ENCODE results near the gene ERG.

ERG gene

GRCh38 chr21:38444691-38445090, 53.6 kb downstream of the ERG start:
- Mint-ChIP-seq H3K9me3 (no peaks in the 10 kb centered on the region), H3K36me3 (ENCODE audit: low read depth) (no peaks in the 10 kb centered on the region), H3K27me3 (peaks cover 4% of the 10 kb centered on the region), H3K4me1 (peaks cover 2% of the 10 kb centered on the region), H3K27ac (no peak overlapping the region), H3K4me3 (no peak overlapping the region)
- DNase-seq: no peak
- no peak for ATAC-seq

GRCh38 chr21:38443110-38443509, 55.2 kb downstream of the ERG start:
- no peaks in the 10 kb centered on the region for H3K36me3 Mint-ChIP-seq (ENCODE audit: low read depth)
- H3K27me3 Mint-ChIP-seq: peaks cover 4% of the 10 kb centered on the region
- no peak overlapping the region for H3K4me3 Mint-ChIP-seq
- DNase-seq: no peak
- H3K27ac Mint-ChIP-seq: no peak overlapping the region
- no peak for ATAC-seq
- no peaks in the 10 kb centered on the region for H3K9me3 Mint-ChIP-seq
- peaks cover 2% of the 10 kb centered on the region for H3K4me1 Mint-ChIP-seq

GRCh38 chr21:38441153-38441552, 57.1 kb downstream of the ERG start:
- no peak for DNase-seq
- Mint-ChIP-seq H3K4me1 (peaks cover 2% of the 10 kb centered on the region), H3K36me3 (ENCODE audit: low read depth) (no peaks in the 10 kb centered on the region), H3K9me3 (no peaks in the 10 kb centered on the region), H3K27me3 (peaks cover 4% of the 10 kb centered on the region), H3K4me3 (no peak overlapping the region), H3K27ac (no peak overlapping the region)
- ATAC-seq: no peak

- peaks cover 4% of the 10 kb centered on the region for H3K27me3 Mint-ChIP-seq
- no peaks in the 10 kb centered on the region for H3K36me3 Mint-ChIP-seq (ENCODE audit: low read depth)
- H3K9me3 Mint-ChIP-seq: no peaks in the 10 kb centered on the region
- ATAC-seq (no peak), DNase-seq (no peak)
- H3K27ac Mint-ChIP-seq: no peak overlapping the region
- peaks cover 2% of the 10 kb centered on the region for H3K4me1 Mint-ChIP-seq
- H3K4me3 Mint-ChIP-seq: no peak overlapping the region
Observed at GRCh38 chr21:38440746-38441145, 57.5 kb downstream of the ERG start.

GRCh38 chr21:38439957-38440356, 58.3 kb downstream of the ERG start:
- no peak for DNase-seq
- Mint-ChIP-seq H3K36me3 (ENCODE audit: low read depth) (no peaks in the 10 kb centered on the region), H3K4me3 (no peak overlapping the region), H3K4me1 (peaks cover 2% of the 10 kb centered on the region), H3K27ac (no peak overlapping the region), H3K9me3 (no peaks in the 10 kb centered on the region), H3K27me3 (peaks cover 4% of the 10 kb centered on the region)
- no peak for ATAC-seq

- H3K36me3 Mint-ChIP-seq (ENCODE audit: low read depth): no peaks in the 10 kb centered on the region
- peaks cover 2% of the 10 kb centered on the region for H3K4me1 Mint-ChIP-seq
- ATAC-seq (no peak), DNase-seq (no peak)
- H3K4me3 Mint-ChIP-seq: no peak overlapping the region
- no peak overlapping the region for H3K27ac Mint-ChIP-seq
- peaks cover 2% of the 10 kb centered on the region for H3K27me3 Mint-ChIP-seq
- H3K9me3 Mint-ChIP-seq: no peaks in the 10 kb centered on the region
Observed at GRCh38 chr21:38439426-38439825, 58.9 kb downstream of the ERG start.

GRCh38 chr21:38438462-38438893, 59.8 kb downstream of the ERG start:
- no peaks in the 10 kb centered on the region for H3K9me3 Mint-ChIP-seq
- no peaks in the 10 kb centered on the region for H3K27me3 Mint-ChIP-seq
- H3K4me3 Mint-ChIP-seq: no peak overlapping the region
- no peak for ATAC-seq
- H3K27ac Mint-ChIP-seq: no peak overlapping the region
- no peaks in the 10 kb centered on the region for H3K36me3 Mint-ChIP-seq (ENCODE audit: low read depth)
- H3K4me1 Mint-ChIP-seq: peaks cover 2% of the 10 kb centered on the region
- DNase-seq: no peak

- Mint-ChIP-seq H3K36me3 (ENCODE audit: low read depth) (no peaks in the 10 kb centered on the region), H3K4me1 (peaks cover 2% of the 10 kb centered on the region), H3K27ac (no peak overlapping the region), H3K9me3 (no peaks in the 10 kb centered on the region), H3K4me3 (no peak overlapping the region), H3K27me3 (no peaks in the 10 kb centered on the region)
- no peak for DNase-seq
- no peak for ATAC-seq
Observed at GRCh38 chr21:38436341-38436740, 61.9 kb downstream of the ERG start.

- H3K4me3 Mint-ChIP-seq: no peak overlapping the region
- no peaks in the 10 kb centered on the region for H3K36me3 Mint-ChIP-seq (ENCODE audit: low read depth)
- H3K4me1 Mint-ChIP-seq: peaks cover 1% of the 10 kb centered on the region
- H3K9me3 Mint-ChIP-seq: no peaks in the 10 kb centered on the region
- ATAC-seq (no peak), DNase-seq (no peak)
- H3K27ac Mint-ChIP-seq: no peak overlapping the region
- H3K27me3 Mint-ChIP-seq: peaks cover 1% of the 10 kb centered on the region
Observed at GRCh38 chr21:38434913-38435533, 63.3 kb downstream of the ERG start.

- DNase-seq: no peak
- H3K27ac Mint-ChIP-seq: no peak overlapping the region
- no peaks in the 10 kb centered on the region for H3K36me3 Mint-ChIP-seq (ENCODE audit: low read depth)
- no peaks in the 10 kb centered on the region for H3K9me3 Mint-ChIP-seq
- H3K4me1 Mint-ChIP-seq: no peaks in the 10 kb centered on the region
- no peak overlapping the region for H3K4me3 Mint-ChIP-seq
- no peak for ATAC-seq
- H3K27me3 Mint-ChIP-seq: peaks cover 1% of the 10 kb centered on the region
Observed at GRCh38 chr21:38433471-38433870, 64.8 kb downstream of the ERG start.

GRCh38 chr21:38430401-38430984, 67.8 kb downstream of the ERG start:
- Mint-ChIP-seq H3K4me3 (no peak overlapping the region), H3K4me1 (no peaks in the 10 kb centered on the region), H3K27me3 (peaks cover 1% of the 10 kb centered on the region), H3K27ac (no peak overlapping the region), H3K9me3 (no peaks in the 10 kb centered on the region), H3K36me3 (ENCODE audit: low read depth) (no peaks in the 10 kb centered on the region)
- DNase-seq: no peak
- ATAC-seq: no peak

GRCh38 chr21:38429011-38429410, 69.3 kb downstream of the ERG start:
- DNase-seq: no peak
- no peak for ATAC-seq
- no peak overlapping the region for H3K27ac Mint-ChIP-seq
- H3K9me3 Mint-ChIP-seq: no peaks in the 10 kb centered on the region
- no peaks in the 10 kb centered on the region for H3K4me1 Mint-ChIP-seq
- H3K36me3 Mint-ChIP-seq (ENCODE audit: low read depth): no peaks in the 10 kb centered on the region
- peaks cover 1% of the 10 kb centered on the region for H3K27me3 Mint-ChIP-seq
- H3K4me3 Mint-ChIP-seq: no peak overlapping the region

- Mint-ChIP-seq H3K9me3 (no peaks in the 10 kb centered on the region), H3K4me3 (no peak overlapping the region), H3K27me3 (peaks cover 3% of the 10 kb centered on the region), H3K36me3 (ENCODE audit: low read depth) (no peaks in the 10 kb centered on the region), H3K27ac (no peak overlapping the region), H3K4me1 (no peaks in the 10 kb centered on the region)
- DNase-seq (no peak), ATAC-seq (no peak)
Observed at GRCh38 chr21:38428211-38428610, 70.1 kb downstream of the ERG start.

GRCh38 chr21:38424305-38425019, 73.8 kb downstream of the ERG start:
- H3K27ac Mint-ChIP-seq: no peak overlapping the region
- peaks cover 2% of the 10 kb centered on the region for H3K27me3 Mint-ChIP-seq
- no peaks in the 10 kb centered on the region for H3K36me3 Mint-ChIP-seq (ENCODE audit: low read depth)
- H3K4me1 Mint-ChIP-seq: no peaks in the 10 kb centered on the region
- no peaks in the 10 kb centered on the region for H3K9me3 Mint-ChIP-seq
- H3K4me3 Mint-ChIP-seq: no peak overlapping the region
- DNase-seq (no peak), ATAC-seq (no peak)

GRCh38 chr21:38422082-38422481, 76.2 kb downstream of the ERG start:
- no peaks in the 10 kb centered on the region for H3K4me1 Mint-ChIP-seq
- no peak for ATAC-seq
- peaks cover 2% of the 10 kb centered on the region for H3K27me3 Mint-ChIP-seq
- H3K4me3 Mint-ChIP-seq: no peak overlapping the region
- no peaks in the 10 kb centered on the region for H3K36me3 Mint-ChIP-seq (ENCODE audit: low read depth)
- no peak overlapping the region for H3K27ac Mint-ChIP-seq
- H3K9me3 Mint-ChIP-seq: no peaks in the 10 kb centered on the region
- no peak for DNase-seq
